Kidney (tissue), 22 donors: ENCODE data around the gene OR5T3. TPM values are rescaled to one million over a fixed set of nuclear protein-coding genes. Genes with fewer than 3 reads are reported as not detected.
"Not testable (repeated sequence)": the region's sequence is repeated elsewhere in the genome, so short reads cannot be mapped to it uniquely, and the experiment has no call there.

Experiments
- DNase-seq, 5 donors: peaks; one replicate each; pipeline ENCODE4 v3.0.0-alpha.2; 2013 to 2020
- FAIRE-seq: peaks from 2 replicates; lab custom pipeline; 2012; peaks lifted over from hg19 to GRCh38; lab: Jason Lieb, UNC
- H3K27ac ChIP-seq, 2 donors: one replicate each; pipeline ENCODE4 v1.7.0; 2013; ENCODE audit warnings: low read depth in 2 of 2, low read length in 2 of 2, inconsistent platforms in 1 of 2
- H3K27me3 ChIP-seq: one replicate; pipeline ENCODE4 v1.7.1; 2013; ENCODE audit warnings: low read length, inconsistent platforms; ENCODE audit not compliant: control insufficient read depth, insufficient read depth
- H3K36me3 ChIP-seq, 3 donors: one replicate each; pipeline versions ENCODE4 v1.7.0 to v1.7.1; 2013; ENCODE audit warnings: low read length in 3 of 3, control low read depth in 1 of 3, inconsistent platforms in 1 of 3; ENCODE audit not compliant: insufficient read depth in 3 of 3, control insufficient read depth in 2 of 3
- H3K4me1 ChIP-seq, 3 donors: one replicate each; pipeline versions ENCODE4 v1.7.0 to v1.7.1; 2013; ENCODE audit warnings: low read length in 3 of 3, inconsistent platforms in 1 of 3, low read depth in 1 of 3; ENCODE audit not compliant: control insufficient read depth in 2 of 3, insufficient read depth in 2 of 3
- H3K4me3 ChIP-seq, 3 donors: one replicate each; pipeline versions ENCODE4 v1.7.0 to v1.8.1; 2013; ENCODE audit warnings: low read length in 3 of 3, control low read depth in 1 of 3, inconsistent platforms in 1 of 3
- H3K9ac ChIP-seq, 3 donors: one replicate each; pipeline versions ENCODE4 v1.7.0 to v1.7.1; 2013; ENCODE audit warnings: low read length in 3 of 3, control low read depth in 1 of 3, inconsistent platforms in 1 of 3
- H3K9me3 ChIP-seq, 3 donors: one replicate each; pipeline versions ENCODE4 v1.7.0 to v1.7.1; 2013; ENCODE audit warnings: low read length in 3 of 3, control low read depth in 1 of 3, inconsistent platforms in 1 of 3; ENCODE audit not compliant: control insufficient read depth in 2 of 3, insufficient read depth in 1 of 3
- CTCF ChIP-seq: IDR thresholded peaks from 3 replicates; pipeline ENCODE4 v1.5.1; 2012; ENCODE audit warnings: mild to moderate bottlenecking, moderate library complexity, borderline replicate concordance; ENCODE audit not compliant: insufficient read depth; ENCODE audit errors: extremely low read depth
- intact Hi-C: fragments of 100-400 bp; cut with DNase I; formaldehyde crosslinking; loops from one replicate; pipeline ENCODE4 v1.11.1; 2022
- long read RNA-seq, 10 donors: library from polyadenylated mRNA in 1 of 10; unstranded in 1 of 10; transcript quantifications; one replicate each; pipeline ENCODE4 v2.0.0 and lab custom pipeline, GENCODE V29; 2021 to 2026
- polyA plus RNA-seq: library from polyadenylated mRNA; stranded (reverse); fragments of 350-450 nt; fragmentation: Illumina TruSeq; extraction: RNeasy Lipid Tissue Mini Kit (QIAGEN cat#74804); gene quantifications from one replicate; pipeline ENCODE4 v1.2.3, GENCODE V29; 2014; ENCODE audit warnings: low read depth, low replicate concordance; ENCODE audit not compliant: insufficient read depth
- total RNA-seq: library from RNA; stranded (reverse); fragmentation: NEBNext Ultra II Directional; extraction: Animal tissue kit (Norgen Biotek cat#: 25700); gene quantifications from one replicate; pipeline ENCODE4 v1.2.1, GENCODE V29; 2021
- donor health status: control.
- donor health status: control.
- donor health status: control.
- donor health status: control.
- donor health status: control.
- donor health status: DM: yes; HTN: yes; CAD: no.
- donor health status: Normal renal cell carcinoma (clear cell type).

Gene OR5T3
- not detected for total RNA-seq
- not detected for polyA plus RNA-seq
- long read RNA-seq, donor 1: 0 reads
- long read RNA-seq, donor 2: 0 reads
- long read RNA-seq, donor 3: 0 reads
- long read RNA-seq, donor 4: 0 reads
- long read RNA-seq, donor 5: 0 reads
- long read RNA-seq, donor 6: 0 reads
- long read RNA-seq, donor 7: 0 reads
- long read RNA-seq, donor 8: 0 reads
- long read RNA-seq, donor 9: 0 reads
- long read RNA-seq, donor 10: 0 reads

DNA sequence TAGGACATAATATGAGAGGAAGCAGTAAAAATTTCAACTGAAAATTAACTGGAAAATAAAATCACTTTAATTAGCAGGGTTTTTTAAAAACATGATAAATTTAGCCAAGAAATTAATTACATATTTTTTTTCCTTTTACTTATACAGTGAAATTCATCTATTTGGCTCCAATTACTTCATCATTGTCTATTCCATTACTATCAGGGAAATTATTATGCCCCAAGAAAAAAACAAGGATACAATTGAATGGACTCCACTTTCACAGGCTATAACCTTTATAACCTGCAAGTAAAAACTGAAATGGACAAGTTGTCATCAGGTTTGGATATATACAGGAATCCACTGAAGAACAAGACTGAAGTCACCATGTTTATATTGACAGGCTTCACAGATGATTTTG lies at the start of gene OR5T3:
Gene OR5T3 (plus strand): TSS at position 301 of the 400 bp plus-strand sequence. CDS start 0 bp downstream, at position 301.
- TF ChIP-seq CTCF: no peak
- Histone ChIP-seq H3K9me3 (peaks cover 0 to 3% (median 0%) of the 10 kb centered on the region in 3 donors), H3K27ac (no peak within 1 kb of the TSS), H3K9ac (no peak within 1 kb of the TSS), H3K4me3 (no peak within 1 kb of the TSS), H3K27me3 (no peaks in the 10 kb centered on the region), H3K36me3 (no peaks in the 10 kb centered on the region), H3K4me1 (no peaks in the 10 kb centered on the region)
- DNase-seq (no peak), FAIRE-seq (no peak)
- intact Hi-C loops: no loop called here

DNA sequence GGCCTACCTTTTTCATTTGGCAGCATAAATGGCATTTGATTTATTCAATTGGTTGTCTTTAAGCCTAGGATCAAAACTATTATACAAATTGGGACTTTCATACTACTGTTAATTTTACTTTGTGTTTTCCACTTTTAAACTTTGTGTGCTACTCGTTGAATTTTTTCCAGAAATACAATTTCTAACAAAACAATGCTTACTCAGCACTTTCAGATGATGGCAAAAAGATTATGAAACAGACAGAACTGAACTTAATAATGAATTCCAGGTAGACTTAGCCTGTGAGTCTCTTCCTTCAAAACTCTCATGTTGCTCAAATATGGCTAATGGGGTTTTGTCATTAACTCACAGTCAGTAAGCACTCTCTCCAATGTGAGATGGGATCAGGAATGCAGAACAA lies 44.3 kb upstream of the OR5T3 start:
- TF ChIP-seq CTCF: no peak
- no peaks in the 10 kb centered on the region for H3K36me3 ChIP-seq
- DNase-seq (no peak), FAIRE-seq (no peak)
- intact Hi-C loops: no loop called here
- no peaks in the 10 kb centered on the region for H3K27me3 ChIP-seq
- H3K9ac ChIP-seq: no peak overlapping the region
- no peaks in the 10 kb centered on the region for H3K4me1 ChIP-seq
- no peak overlapping the region for H3K4me3 ChIP-seq
- H3K9me3 ChIP-seq: peaks cover 0 to 2% (median 0%) of the 10 kb centered on the region in 3 donors
- no peak overlapping the region for H3K27ac ChIP-seq

DNA sequence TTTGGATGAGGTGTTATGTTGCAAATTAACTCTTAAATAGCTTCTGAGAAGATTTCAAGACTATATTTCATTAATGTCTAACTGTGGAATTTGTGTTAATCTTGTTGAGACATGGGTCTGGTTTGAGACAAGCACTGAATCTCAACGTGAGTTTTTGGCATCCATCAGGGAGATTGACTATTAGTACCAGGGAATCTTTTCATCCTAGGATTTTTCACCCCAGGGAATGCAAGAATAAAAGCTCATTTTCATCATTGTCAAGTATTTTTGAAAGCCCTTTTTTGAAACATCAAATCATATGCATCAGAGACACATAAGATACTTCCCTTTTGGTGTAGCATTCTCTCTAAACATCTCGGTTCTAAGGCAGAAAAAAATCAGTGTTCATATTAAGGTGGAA lies 37.5 kb upstream of the OR5T3 start:
- H3K4me1 ChIP-seq: no peaks in the 10 kb centered on the region
- no peaks in the 10 kb centered on the region for H3K36me3 ChIP-seq
- peaks cover 0 to 3% (median 0%) of the 10 kb centered on the region in 3 donors for H3K9me3 ChIP-seq
- intact Hi-C loops: no loop called here
- DNase-seq (no peak), FAIRE-seq (no peak)
- no peak overlapping the region for H3K27ac ChIP-seq
- no peak overlapping the region for H3K9ac ChIP-seq
- H3K4me3 ChIP-seq: no peak overlapping the region
- TF ChIP-seq CTCF: no peak
- H3K27me3 ChIP-seq: no peaks in the 10 kb centered on the region

DNA sequence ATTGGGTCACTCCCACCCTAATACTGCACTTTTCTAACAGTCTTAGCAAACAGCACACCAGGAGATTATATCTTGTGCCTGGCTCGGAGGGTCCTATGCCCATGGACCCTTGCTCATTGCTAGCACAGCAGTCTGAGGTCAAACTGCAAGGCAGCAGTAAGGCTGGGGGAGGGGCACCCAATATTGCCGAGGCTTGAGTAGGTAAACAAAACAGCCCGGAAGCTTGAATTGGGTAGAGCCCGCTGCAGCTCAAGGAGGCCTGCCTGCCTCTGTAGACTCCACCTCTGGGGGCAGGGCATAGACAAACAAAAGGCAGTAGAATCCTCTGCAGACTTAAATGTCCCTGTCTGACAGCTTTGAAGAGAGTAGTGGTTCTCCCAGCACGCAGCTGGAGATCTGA lies 32.3 kb upstream of the OR5T3 start:
- FAIRE-seq, H3K4me1 ChIP-seq, intact Hi-C loops, H3K4me3 ChIP-seq, H3K9ac ChIP-seq, H3K9me3 ChIP-seq, H3K27ac ChIP-seq, DNase-seq, H3K36me3 ChIP-seq, H3K27me3 ChIP-seq: not testable (repeated sequence)
